Ishikawa (cell line): ENCODE results near the gene CEP57.

Source experiments
- CEBPB ChIP-seq: IDR thresholded peaks from 2 replicates; pipeline ENCODE4 v1.6.1; 2012
- CREB1 ChIP-seq: IDR thresholded peaks from 2 replicates; pipeline ENCODE4 v1.6.1; 2012; ENCODE audit warnings: low read depth
- EGR1 ChIP-seq: IDR thresholded peaks from 2 replicates; pipeline ENCODE4 v1.6.1; 2012
- EP300 ChIP-seq: IDR thresholded peaks from 2 replicates; pipeline ENCODE4 v1.6.1; 2012; ENCODE audit warnings: borderline replicate concordance
- FOXM1 ChIP-seq: IDR thresholded peaks from 2 replicates; pipeline ENCODE4 v1.6.1; 2012; ENCODE audit warnings: low read depth, borderline replicate concordance
- NFIC ChIP-seq: IDR thresholded peaks from 2 replicates; pipeline ENCODE4 v1.6.1; 2012
- RAD21 ChIP-seq: IDR thresholded peaks from 2 replicates; pipeline ENCODE4 v1.6.1; 2012; ENCODE audit warnings: low read depth
- TAF1 ChIP-seq: IDR thresholded peaks from 2 replicates; pipeline ENCODE4 v1.6.1; 2012; ENCODE audit warnings: low read depth, mild to moderate bottlenecking
- TCF12 ChIP-seq: IDR thresholded peaks from 2 replicates; pipeline ENCODE4 v1.6.1; 2012; ENCODE audit warnings: low read depth
- TEAD4 ChIP-seq: IDR thresholded peaks from 2 replicates; pipeline ENCODE4 v1.6.1; 2012
- YY1 ChIP-seq: IDR thresholded peaks from 2 replicates; pipeline ENCODE4 v1.6.1; 2012; ENCODE audit warnings: low read depth
- ZBTB7A ChIP-seq: IDR thresholded peaks from 2 replicates; pipeline ENCODE4 v1.6.1; 2012; ENCODE audit warnings: low read depth
- TF ChIP-seq, protein P1 (sequence below): IDR thresholded peaks from 2 replicates; pipeline ENCODE4 v1.6.1; 2012; ENCODE audit warnings: low read depth, mild to moderate bottlenecking
- TF ChIP-seq, protein P2 (sequence below): IDR thresholded peaks from 2 replicates; pipeline ENCODE4 v1.6.1; 2012
- TF ChIP-seq, protein P3 (sequence below): IDR thresholded peaks from 2 replicates; pipeline ENCODE4 v1.6.1; 2012

Gene CEP57

DNA sequence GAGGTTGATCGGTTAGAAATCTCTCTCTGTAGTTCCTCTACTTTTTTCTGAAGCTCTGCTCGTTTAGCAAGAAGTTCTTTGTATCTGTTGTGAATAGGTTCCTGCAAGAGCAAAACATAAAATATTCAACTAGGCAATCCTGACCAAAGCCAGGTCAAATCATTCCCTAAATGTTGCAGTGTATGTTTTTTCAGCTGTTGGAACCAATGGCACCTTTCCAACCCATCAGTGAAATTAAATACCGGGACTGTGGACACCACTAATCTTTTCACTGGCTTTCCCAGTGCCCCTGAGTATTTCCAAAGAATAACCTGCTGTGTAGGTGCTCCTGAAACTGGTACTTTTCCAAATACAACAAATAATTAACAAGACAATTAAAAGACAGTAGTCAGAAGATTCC lies 45.1 kb downstream of the CEP57 start:
- no peak for TF ChIP-seq CREB1
- TF ChIP-seq, protein P1, sequence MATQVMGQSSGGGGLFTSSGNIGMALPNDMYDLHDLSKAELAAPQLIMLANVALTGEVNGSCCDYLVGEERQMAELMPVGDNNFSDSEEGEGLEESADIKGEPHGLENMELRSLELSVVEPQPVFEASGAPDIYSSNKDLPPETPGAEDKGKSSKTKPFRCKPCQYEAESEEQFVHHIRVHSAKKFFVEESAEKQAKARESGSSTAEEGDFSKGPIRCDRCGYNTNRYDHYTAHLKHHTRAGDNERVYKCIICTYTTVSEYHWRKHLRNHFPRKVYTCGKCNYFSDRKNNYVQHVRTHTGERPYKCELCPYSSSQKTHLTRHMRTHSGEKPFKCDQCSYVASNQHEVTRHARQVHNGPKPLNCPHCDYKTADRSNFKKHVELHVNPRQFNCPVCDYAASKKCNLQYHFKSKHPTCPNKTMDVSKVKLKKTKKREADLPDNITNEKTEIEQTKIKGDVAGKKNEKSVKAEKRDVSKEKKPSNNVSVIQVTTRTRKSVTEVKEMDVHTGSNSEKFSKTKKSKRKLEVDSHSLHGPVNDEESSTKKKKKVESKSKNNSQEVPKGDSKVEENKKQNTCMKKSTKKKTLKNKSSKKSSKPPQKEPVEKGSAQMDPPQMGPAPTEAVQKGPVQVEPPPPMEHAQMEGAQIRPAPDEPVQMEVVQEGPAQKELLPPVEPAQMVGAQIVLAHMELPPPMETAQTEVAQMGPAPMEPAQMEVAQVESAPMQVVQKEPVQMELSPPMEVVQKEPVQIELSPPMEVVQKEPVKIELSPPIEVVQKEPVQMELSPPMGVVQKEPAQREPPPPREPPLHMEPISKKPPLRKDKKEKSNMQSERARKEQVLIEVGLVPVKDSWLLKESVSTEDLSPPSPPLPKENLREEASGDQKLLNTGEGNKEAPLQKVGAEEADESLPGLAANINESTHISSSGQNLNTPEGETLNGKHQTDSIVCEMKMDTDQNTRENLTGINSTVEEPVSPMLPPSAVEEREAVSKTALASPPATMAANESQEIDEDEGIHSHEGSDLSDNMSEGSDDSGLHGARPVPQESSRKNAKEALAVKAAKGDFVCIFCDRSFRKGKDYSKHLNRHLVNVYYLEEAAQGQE: no peak
- TF ChIP-seq ZBTB7A: no peak
- no peak for TF ChIP-seq YY1
- TF ChIP-seq FOXM1: no peak
- TF ChIP-seq TCF12: no peak
- TF ChIP-seq, protein P2, sequence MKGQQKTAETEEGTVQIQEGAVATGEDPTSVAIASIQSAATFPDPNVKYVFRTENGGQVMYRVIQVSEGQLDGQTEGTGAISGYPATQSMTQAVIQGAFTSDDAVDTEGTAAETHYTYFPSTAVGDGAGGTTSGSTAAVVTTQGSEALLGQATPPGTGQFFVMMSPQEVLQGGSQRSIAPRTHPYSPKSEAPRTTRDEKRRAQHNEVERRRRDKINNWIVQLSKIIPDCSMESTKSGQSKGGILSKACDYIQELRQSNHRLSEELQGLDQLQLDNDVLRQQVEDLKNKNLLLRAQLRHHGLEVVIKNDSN: no peak
- no peak for TF ChIP-seq TAF1
- no peak for TF ChIP-seq EP300
- TF ChIP-seq TEAD4: no peak
- no peak for TF ChIP-seq EGR1

DNA sequence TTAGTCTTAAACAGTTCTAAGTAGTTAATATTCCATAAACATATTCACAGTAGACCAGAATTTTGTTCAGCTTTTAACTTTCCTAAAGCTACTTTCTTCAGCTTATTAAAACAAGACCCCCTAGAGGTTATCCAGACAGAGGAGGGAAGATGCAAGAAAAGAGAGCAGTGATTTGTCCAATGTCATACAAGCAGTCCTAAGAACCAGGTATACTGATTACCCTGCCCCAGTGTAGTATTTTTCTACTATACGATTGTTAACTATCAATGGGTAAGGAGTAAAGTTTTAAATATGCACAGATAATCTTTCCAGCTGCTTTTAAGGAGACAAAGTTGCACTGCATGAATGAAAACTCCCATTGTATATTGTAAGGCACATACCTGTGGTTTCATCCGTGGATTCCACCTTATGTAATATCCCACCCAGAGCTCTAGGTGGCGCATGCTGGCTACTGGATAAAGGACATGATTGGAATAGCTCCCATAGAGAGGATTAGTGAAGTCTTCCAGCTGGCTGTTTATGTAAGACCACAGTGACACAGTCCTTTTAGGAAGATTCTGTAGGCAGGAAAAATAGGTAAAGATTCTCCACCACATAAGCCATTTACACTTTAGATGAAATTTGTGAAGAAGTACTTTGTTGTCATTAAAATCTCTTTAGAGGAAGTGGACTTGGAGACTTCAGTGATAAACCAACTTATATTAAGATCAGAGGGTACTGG lies 45.6 kb downstream of the CEP57 start:
- peak; percentile 40; the same call in 1 of the 2 replicates for TF ChIP-seq TEAD4
- peak; percentile 79 for TF ChIP-seq RAD21
- TF ChIP-seq, protein P2: no peak
- TF ChIP-seq TAF1: no peak

DNA sequence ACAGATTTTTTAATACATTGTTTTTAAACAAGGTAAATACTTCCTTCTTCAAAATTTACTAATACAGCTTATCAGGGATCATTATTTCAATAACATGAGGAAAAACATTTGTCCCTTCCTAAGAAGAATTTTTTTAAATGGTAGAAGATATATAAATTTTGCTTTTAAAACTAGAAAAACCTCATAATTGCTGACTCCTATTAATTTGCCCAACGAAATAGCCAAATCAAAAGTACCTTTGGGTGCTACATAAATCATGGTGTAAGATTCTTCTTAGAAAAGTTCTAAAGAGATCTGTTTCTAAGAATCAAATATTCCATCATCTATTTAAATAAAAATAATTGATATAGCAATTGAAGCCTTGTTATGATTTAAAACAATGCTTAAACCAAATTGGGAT lies 54.9 kb downstream of the CEP57 start:
- no peak for TF ChIP-seq EP300
- no peak for TF ChIP-seq RAD21
- no peak for TF ChIP-seq FOXM1
- TF ChIP-seq ZBTB7A: no peak
- TF ChIP-seq, protein P2: no peak
- no peak for TF ChIP-seq CEBPB
- no peak for TF ChIP-seq NFIC

DNA sequence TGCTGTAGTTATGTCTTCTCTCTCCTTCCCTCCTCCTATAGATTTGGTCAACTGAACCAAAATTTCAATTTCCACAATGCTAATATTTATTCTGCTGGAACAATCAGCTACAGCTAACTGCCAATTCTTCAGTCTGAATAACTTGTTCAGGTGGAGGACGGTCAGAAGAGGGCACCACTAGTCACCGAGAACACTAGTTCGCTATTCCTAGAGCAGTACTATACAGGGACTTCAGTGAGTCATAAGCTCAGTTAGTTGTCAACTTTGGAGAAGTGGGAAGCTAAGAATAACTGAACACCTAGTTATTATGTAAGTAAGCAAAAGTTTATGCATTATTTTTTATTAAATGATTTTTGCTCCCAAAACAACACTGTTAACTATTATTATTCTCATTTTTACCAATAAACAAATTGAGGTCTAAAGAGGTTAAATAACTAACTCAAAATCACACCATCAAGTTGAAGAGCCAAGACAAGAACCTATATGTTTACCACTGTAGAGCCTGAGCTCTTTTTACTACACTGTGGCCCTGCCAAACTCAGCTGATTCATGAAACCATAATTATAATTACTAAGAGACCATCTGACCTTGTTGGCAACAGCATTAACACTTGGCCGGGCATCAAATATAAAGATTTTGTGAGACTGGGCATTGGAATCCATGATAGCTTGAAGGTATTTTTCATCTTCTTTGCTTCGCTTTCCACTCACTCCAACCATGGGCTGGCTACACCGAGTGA lies 59.0 kb downstream of the CEP57 start:
- TF ChIP-seq RAD21 (peak; percentile 70), EP300 (no peak)

DNA sequence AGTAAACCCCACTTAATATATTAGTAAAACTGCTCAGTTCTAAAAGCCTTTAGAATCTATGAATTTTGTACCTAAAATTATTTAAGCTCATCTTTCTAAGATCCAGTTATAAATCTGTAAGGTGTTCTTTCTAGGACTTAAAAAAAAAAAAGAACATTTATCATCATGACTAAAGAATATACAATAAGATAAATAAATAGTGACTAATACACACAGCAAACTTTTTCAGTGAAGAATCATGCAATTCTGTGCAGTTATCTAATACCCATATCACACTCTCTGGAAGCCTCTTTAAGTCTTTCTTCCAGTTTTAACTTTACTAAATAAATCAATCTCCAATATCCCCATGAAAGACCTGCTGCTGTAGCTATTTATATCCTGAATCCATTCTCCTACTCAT lies 59.8 kb downstream of the CEP57 start:
- TF ChIP-seq, protein P2: no peak
- TF ChIP-seq TAF1: no peak
- TF ChIP-seq CEBPB: no peak
- TF ChIP-seq RAD21: no peak
- no peak for TF ChIP-seq EP300
- TF ChIP-seq, protein P3, sequence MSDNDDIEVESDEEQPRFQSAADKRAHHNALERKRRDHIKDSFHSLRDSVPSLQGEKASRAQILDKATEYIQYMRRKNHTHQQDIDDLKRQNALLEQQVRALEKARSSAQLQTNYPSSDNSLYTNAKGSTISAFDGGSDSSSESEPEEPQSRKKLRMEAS: no peak
- no peak for TF ChIP-seq ZBTB7A
- TF ChIP-seq CREB1: no peak
- TF ChIP-seq, protein P1: no peak
- TF ChIP-seq EGR1: no peak
- TF ChIP-seq FOXM1: no peak
- no peak for TF ChIP-seq TCF12
- TF ChIP-seq TEAD4: no peak
- TF ChIP-seq YY1: no peak
- TF ChIP-seq NFIC: no peak
